GM21367 (cell line): Measurements from ENCODE around the gene AFAP1L1.

Experiments used
- ATAC-seq: cut with Tn5 transposase; IDR thresholded peaks from one replicate; pipeline ENCODE4 v1.9.1; 2021; ENCODE audit not compliant: unreplicated experiment

AFAP1L1 gene

GRCh38 chr5:149283626-149284480 lies 12.2 kb downstream of the AFAP1L1 start:
- ATAC-seq = no peak

GRCh38 chr5:149284501-149284900 lies 12.8 kb downstream of the AFAP1L1 start:
- no peak for ATAC-seq

GRCh38 chr5:149285153-149285552 lies 13.5 kb downstream of the AFAP1L1 start:
- no peak for ATAC-seq

- ATAC-seq = no peak
Observed at GRCh38 chr5:149288436-149288835, 16.8 kb downstream of the AFAP1L1 start.

GRCh38 chr5:149289301-149289700 lies 17.6 kb downstream of the AFAP1L1 start:
- ATAC-seq = no peak

- ATAC-seq = no peak
Observed at GRCh38 chr5:149294872-149295829, 23.5 kb downstream of the AFAP1L1 start.

GRCh38 chr5:149297340-149298025 lies 25.8 kb downstream of the AFAP1L1 start:
- no peak for ATAC-seq

GRCh38 chr5:149298163-149298562 lies 26.5 kb downstream of the AFAP1L1 start:
- ATAC-seq = no peak

GRCh38 chr5:149298842-149299404 lies 27.3 kb downstream of the AFAP1L1 start:
- no peak for ATAC-seq

GRCh38 chr5:149299451-149300054 lies 27.9 kb downstream of the AFAP1L1 start:
- no peak for ATAC-seq

- ATAC-seq = no peak
Observed at GRCh38 chr5:149300441-149300840, 28.8 kb downstream of the AFAP1L1 start.

- no peak for ATAC-seq
Observed at GRCh38 chr5:149301049-149301743, 29.5 kb downstream of the AFAP1L1 start.

GRCh38 chr5:149301744-149302380 lies 30.2 kb downstream of the AFAP1L1 start:
- no peak for ATAC-seq

GRCh38 chr5:149302641-149303040 lies 31.0 kb downstream of the AFAP1L1 start:
- ATAC-seq = no peak

- no peak for ATAC-seq
Observed at GRCh38 chr5:149303210-149303609, 31.6 kb downstream of the AFAP1L1 start.

GRCh38 chr5:149304195-149305078 lies 32.8 kb downstream of the AFAP1L1 start:
- ATAC-seq = no peak

- no peak for ATAC-seq
Observed at GRCh38 chr5:149309354-149309753, 37.7 kb downstream of the AFAP1L1 start.

- no peak for ATAC-seq
Observed at GRCh38 chr5:149310488-149310887, 38.8 kb downstream of the AFAP1L1 start.
